ENCODE measurements around the gene PLK1. TPM values are rescaled to one million over a fixed set of nuclear protein-coding genes. Genes with fewer than 3 reads are reported as not detected.

PLK1 gene
- total RNA-seq, 4 donors from 2014 or later, result 2.4 to 5.9 (median 4.4) TPM

- no peak overlapping the region for H3K4me3 ChIP-seq (ENCODE audit: low read depth, poor library complexity, severe bottlenecking)
- no peak for DNase-seq (ENCODE audit: low spot score in 2 of 2)
- TF ChIP-seq CTCF (IDR thresholded peaks at IDR 0.05) (no peak), POLR2A (IDR thresholded peaks at IDR 0.05) (no peak)
- 95% methylated on average over 3 of the region's 3 CpGs for WGBS, 2 donors
- intact Hi-C loops (cut with DNase I; ENCODE audit: low total_unique reads), result no loop called here
Observed at GRCh38 chr16:23683487-23683886, 4.8 kb downstream of the PLK1 start.

- WGBS, 2 donors, result 92 to 93% methylated on average over 16 of the region's 16 CpGs
- H3K4me3 ChIP-seq (ENCODE audit: low read depth, poor library complexity, severe bottlenecking), result no peak overlapping the region
- DNase-seq (ENCODE audit: low spot score in 2 of 2), result no peak
- intact Hi-C loops (cut with DNase I; ENCODE audit: low total_unique reads), result no loop called here
- TF ChIP-seq CTCF (IDR thresholded peaks at IDR 0.05), result no peak
- no peak for TF ChIP-seq POLR2A (IDR thresholded peaks at IDR 0.05)
Observed at GRCh38 chr16:23687034-23687808, 8.5 kb downstream of the PLK1 start.

- no peak overlapping the region for H3K4me3 ChIP-seq (ENCODE audit: low read depth, poor library complexity, severe bottlenecking)
- intact Hi-C loops (cut with DNase I; ENCODE audit: low total_unique reads), result no loop called here
- no peak for DNase-seq (ENCODE audit: low spot score in 2 of 2)
- WGBS, 2 donors, result 96 to 97% methylated on average over 36 of the region's 36 CpGs
- no peak for TF ChIP-seq POLR2A (IDR thresholded peaks at IDR 0.05)
Observed at GRCh38 chr16:23689442-23690187, 10.9 kb downstream of the PLK1 start.

GRCh38 chr16:23690771-23691482, 12.2 kb downstream of the PLK1 start:
- no peak overlapping the region for H3K4me3 ChIP-seq (ENCODE audit: low read depth, poor library complexity, severe bottlenecking)
- WGBS, 2 donors, result 94 to 95% methylated on average over 25 of the region's 25 CpGs
- DNase-seq (ENCODE audit: low spot score in 2 of 2), result no peak
- TF ChIP-seq POLR2A (IDR thresholded peaks at IDR 0.05) (no peak), CTCF (IDR thresholded peaks at IDR 0.05) (no peak)
- intact Hi-C loops (cut with DNase I; ENCODE audit: low total_unique reads), result no loop called here

- no peak overlapping the region for H3K4me3 ChIP-seq (ENCODE audit: low read depth, poor library complexity, severe bottlenecking)
- no peak for DNase-seq (ENCODE audit: low spot score in 2 of 2)
- TF ChIP-seq CTCF (IDR thresholded peaks at IDR 0.05) (no peak), POLR2A (IDR thresholded peaks at IDR 0.05) (no peak)
- intact Hi-C loops (cut with DNase I; ENCODE audit: low total_unique reads), result no loop called here
- 84 to 86% methylated on average over 9 to 10 of the region's 10 CpGs for WGBS, 2 donors
Observed at GRCh38 chr16:23691483-23692189, 12.9 kb downstream of the PLK1 start.

All from lower leg skin (tissue), 4 donors.